ENCODE data around the gene SSBP4.
"Not testable (repeated sequence)": the region's sequence is repeated elsewhere in the genome, so short reads cannot be mapped to it uniquely, and the experiment has no call there.

Gene SSBP4

DNA sequence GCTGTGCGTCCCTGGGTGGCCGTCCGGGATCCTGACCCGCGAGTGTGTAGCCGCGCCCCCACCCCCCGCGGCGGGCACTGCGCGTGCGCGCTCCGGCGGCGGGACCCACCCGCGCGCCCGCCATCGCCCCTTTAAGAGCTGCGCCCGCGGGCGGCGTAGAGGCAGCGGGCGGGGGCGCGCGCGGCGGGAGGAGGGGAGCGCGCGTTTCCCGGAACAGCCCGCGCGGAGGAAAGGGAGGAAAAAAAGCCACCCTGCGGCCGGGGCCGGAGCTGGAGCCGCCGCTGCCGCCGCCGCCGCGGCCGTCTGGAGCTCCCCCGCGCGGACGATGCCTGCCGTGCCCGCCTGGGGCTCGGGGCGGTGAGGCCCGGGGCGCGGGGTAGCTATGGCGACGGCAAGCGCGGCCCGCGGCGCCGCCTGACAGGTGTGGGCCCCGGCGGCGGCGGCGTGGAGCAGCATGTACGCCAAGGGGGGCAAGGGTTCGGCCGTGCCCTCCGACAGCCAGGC is at the start of gene SSBP4:
Gene SSBP4, plus strand, starts transcription at position 204 of the 504 bp plus-strand sequence. Its CDS starts 251 bp downstream, at position 455.
- peak; percentile 89 for DNase-seq

DNA sequence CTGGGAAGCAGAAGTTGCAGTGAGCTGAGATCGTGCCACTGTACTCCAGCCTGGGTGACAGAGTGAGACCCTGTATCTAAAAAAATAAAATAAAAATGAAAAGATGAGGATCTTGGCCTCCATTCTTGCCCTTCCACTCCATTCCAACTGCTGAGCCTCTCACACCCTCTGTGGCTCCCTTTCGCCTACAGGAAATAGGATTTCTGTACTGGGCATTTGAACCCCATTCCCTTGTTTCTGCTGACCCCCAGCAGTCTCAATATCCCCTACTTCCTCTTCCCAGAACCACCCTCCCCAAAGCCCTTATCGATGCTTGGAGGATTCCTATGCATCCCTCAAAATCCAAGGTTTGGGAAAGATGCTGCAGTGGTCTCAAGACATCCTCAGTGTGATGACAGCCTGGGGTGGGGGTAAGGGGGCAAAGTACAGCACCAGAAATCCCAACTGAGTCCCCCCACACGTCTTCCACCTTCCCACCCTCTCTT is 45.7 kb upstream of the SSBP4 start:
- no peak for DNase-seq

DNA sequence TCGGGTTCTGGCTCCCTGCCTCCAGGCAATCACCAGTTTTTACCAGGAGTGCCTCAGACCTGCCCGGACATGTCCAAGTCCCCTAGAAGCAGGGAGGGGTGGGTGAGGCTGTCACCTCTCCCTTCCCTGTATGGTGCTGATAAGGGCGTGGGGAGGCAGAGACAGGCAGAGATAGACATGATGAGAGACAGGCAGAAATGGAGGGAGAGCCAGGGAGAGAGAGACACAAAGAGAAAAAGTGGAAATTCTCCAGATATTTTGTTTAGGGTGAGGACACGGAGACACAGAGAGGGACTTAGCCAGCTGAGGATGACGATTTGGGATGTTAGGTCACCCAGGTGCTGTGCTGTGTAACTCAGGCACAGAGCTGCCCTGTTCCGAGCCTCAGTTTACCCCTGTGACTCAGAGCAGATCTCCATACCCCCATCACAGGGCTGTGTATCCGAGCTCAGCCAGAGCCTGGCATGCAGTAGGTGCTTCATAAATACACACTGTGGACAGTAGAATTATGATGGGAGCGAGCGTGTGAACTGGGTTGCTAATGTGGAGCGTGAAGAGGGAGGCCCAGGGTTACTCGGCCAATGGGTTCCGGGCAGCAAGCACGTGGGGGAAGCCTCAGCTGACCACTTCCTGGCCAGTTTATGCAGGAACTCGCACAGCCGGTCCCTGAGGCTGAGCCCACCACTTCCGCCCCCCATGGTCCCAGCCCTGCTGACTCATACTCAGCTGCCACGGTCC is 45.1 kb upstream of the SSBP4 start:
- DNase-seq: peak; percentile 97

DNA sequence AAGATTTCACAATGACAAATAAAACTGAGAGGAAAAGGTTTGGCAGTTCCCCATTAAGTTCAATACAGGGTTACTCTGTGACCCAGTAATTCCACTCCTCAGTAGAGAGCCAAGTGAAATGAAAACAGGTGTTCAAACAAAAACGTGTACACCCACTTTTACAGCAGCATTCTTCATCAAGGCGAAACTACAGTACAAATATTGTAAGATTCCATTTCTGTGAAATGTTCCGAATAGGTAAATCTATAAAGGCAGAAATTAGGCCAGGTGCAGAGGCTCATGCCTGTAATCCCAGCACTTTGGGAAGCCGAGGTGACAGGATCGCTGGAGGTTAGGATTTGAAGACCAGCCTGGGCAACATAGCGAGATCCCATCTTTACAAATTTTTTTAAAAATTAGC is 42.2 kb upstream of the SSBP4 start:
- peak; percentile 92 for DNase-seq

DNA sequence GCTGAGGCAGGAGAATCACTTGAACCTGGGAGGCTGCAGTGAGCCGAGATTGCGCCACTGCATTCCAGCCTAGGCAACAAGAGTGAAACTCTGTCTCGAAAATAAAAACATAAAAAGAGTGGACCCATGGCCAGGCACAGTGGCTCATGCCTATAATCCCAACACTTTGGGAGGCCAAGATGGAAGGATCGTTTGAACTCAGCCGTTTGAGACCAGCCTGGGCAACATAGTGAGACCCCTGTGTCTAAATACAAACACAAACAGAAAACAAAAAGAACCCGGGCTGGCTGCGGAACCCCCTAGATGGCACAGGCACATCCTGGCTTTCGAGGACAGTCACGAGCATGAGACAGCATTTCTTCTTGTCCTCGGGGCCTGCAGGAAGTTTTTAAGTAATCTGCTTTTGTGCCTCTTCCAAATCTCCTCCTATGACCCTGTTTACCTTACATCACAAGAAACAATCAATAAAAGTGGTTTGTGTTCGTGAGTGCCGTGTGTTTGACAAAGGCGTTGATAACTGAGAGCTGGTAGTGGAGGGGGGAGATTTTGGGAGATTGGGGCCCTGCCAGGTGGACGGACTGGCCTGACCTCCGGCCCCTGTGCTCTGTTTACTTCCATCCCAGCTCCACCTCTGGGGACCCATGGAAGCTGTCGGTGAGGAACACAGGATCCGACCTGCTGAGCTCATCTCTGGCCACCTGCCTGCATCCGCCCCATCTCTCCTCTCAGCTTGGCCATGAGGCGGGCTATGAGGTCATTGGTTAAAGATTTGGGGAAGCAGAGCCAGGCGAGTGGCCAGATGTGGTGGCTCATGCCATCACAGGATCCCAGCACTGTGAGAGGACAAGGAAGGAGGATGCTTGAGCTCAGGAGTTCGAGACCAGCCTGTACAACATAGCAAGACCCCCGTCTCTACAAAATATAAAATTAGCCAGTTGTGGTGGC is 39.1 kb upstream of the SSBP4 start:
- DNase-seq: peak; percentile 98

DNA sequence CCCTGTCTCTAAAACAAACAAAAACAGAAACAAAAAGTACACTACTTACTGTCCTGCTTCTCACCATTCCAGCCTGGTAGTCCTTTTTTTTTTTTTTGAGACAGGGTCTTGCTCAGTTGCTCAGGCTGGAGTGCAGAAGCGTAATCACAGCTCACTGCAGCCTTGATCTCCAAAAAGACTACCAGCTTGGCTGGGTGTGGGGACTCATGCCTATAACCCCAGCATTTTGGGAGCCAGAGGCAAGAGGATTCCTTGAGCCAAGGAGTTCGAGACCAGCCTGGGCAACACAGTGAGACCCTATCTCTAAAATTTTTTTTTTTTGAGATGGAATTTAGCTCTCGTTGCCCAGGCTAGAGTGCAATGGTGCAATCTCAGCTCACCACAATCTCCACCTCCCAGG is 38.4 kb upstream of the SSBP4 start:
- DNase-seq: no peak

DNA sequence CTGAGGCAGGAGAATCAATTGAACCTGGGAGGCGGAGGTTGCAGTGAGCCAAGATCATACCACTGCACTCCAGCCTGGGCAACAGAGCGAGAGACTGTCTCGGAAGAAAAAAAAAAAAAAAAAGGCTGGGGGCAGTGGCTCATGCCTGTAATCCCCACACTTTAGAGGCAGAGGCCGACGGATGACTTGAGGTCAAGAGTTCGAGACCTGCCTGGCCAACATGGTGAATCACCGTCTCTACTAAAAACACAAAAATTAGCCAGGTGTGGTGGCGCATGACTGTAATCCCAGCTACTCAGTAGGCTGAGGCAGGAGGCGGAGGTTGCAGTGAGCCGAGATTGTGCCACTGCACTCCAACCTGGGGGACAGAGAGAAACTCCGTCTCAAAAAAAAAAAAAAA is 35.6 kb upstream of the SSBP4 start:
- DNase-seq: not testable (repeated sequence)

DNA sequence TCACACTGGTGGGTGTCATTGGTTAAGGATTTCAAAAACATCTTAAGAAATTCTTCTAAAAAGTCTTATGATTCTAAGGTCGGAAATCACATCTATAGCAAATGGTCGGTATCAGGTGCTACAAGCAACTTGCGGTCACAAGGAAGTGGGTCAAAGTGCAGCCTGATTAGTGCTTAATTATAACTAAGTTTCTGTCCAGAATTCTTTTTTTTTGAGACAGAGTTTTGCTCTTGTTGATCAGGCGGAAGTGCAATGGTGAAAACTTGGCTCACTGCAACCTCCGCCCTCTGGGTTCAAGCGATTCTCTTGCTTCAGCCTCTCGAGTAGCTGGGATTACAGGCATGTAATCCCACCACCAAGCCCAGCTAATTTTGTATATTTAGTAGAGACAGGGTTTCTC is 34.4 kb upstream of the SSBP4 start:
- no peak for DNase-seq

DNA sequence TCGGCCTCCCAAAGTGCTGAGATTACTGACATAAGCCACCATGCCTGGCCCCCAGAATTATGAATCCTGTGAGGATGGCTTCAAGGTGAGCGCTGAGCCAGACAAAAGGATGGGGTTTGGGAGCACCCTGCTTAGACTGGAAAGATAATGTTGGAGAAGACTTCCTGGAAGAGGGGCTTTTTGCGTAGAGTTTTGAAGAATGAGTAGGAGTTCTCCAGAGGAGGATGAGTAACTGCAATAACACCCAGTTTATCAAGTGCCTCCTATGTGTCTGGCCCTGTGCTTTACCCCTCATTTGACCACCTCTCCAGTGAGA is 33.9 kb upstream of the SSBP4 start:
- DNase-seq: no peak

DNA sequence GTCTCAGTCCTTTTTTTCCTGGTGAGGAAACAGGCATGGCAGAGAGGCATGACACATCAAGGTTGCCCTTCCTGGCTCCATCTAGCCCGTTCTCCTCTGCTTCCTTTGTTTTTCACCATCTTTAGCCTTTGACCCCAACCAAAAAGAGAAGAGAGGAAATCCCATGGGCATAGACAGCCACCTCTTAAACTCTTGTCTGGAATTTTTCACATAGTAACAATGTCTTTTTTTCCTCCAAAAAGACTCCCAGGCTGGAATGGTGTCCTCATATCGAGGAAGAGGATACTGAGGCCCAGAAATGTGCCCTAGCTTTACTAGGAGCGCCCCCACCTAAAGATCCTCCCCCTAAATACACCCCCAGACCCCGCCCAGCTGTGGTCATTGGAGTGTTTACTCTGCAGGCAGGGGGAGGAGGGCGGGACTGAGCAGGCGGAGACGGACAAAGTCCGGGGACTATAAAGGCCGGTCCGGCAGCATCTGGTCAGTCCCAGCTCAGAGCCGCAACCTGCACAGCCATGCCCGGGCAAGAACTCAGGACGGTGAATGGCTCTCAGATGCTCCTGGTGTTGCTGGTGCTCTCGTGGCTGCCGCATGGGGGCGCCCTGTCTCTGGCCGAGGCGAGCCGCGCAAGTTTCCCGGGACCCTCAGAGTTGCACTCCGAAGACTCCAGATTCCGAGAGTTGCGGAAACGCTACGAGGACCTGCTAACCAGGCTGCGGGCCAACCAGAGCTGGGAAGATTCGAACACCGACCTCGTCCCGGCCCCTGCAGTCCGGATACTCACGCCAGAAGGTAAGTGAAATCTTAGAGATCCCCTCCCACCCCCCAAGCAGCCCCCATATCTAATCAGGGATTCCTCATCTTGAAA is 33.3 kb upstream of the SSBP4 start, which contains the start of gene GDF15:
Gene GDF15, plus strand, starts transcription at position 484 of the 868 bp plus-strand sequence. Its CDS starts 32 bp downstream, at position 516.
- DNase-seq: peak; percentile 90

DNA sequence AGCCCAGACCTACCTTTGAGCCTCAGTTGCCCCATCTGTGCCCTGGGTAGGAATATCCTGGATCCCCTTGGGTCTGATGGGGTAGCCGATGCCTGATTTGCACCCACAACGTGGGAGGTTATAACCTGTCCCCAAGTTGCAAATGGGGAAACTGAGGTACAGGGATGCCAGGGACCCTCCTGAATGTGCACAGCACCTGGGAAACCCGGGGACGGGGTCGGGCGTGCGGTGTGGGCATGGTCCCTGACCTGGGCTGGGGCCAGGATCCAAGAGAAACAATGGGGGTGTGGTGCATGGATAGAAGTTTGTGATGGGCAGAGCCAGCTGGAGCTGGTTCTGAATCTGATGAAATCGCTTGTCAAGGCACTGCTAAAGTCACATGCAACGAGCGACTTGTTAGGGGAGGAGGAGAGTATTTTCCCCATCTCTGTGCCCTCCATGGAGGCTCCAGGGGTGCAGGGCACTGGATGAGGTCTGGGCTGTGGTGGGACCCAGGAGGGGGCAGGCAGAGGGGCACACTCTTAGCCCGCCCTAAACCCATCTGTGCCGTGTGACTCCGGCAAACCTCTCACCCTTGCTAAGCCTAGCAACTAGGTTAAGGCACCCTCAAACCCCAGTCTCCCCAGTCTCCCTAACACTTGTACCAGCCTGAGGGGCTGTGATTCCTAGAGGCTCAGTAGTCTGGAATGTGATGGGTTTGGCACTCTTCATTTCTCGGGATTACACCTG is 32.5 kb upstream of the SSBP4 start:
- peak; percentile 64 for DNase-seq

DNA sequence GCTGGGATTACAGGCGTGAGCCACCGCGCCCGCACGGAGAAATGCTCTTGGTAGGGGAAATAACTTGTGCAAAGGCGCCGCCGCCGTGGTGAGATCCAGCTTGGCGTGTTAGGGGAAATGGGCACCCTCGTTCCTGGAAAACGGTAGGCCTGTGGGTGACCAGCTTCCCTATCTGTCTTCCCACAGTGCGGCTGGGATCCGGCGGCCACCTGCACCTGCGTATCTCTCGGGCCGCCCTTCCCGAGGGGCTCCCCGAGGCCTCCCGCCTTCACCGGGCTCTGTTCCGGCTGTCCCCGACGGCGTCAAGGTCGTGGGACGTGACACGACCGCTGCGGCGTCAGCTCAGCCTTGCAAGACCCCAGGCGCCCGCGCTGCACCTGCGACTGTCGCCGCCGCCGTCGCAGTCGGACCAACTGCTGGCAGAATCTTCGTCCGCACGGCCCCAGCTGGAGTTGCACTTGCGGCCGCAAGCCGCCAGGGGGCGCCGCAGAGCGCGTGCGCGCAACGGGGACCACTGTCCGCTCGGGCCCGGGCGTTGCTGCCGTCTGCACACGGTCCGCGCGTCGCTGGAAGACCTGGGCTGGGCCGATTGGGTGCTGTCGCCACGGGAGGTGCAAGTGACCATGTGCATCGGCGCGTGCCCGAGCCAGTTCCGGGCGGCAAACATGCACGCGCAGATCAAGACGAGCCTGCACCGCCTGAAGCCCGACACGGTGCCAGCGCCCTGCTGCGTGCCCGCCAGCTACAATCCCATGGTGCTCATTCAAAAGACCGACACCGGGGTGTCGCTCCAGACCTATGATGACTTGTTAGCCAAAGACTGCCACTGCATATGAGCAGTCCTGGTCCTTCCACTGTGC is 30.9 kb upstream of the SSBP4 start:
- DNase-seq: peak; percentile 83

DNA sequence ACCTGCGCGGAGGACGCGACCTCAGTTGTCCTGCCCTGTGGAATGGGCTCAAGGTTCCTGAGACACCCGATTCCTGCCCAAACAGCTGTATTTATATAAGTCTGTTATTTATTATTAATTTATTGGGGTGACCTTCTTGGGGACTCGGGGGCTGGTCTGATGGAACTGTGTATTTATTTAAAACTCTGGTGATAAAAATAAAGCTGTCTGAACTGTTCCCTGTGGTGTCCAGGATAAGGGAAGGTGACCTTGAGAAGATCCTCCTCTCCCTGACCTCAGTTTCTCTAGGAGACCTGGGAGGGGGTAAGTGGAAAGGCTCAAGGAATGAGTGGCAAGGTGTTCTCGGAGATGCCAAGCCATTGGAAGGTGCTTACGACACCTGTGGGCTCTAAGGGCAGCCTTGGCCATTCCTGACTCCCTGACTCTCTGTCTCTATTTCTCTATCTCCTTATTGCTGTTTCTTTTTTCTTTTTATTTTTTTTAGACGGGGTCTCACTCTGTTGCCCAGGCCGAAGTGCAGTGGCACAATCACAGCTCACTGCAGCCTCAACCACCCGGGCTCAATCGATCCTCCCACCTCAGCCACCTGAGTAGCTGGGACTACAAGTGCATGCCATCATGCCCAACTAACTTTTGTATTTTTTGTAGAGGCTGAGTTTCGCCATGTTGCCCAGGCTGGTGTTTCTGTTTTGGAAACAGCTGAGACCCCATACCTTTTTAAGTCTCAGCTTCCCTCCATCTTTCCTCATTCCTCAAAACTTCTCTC is 30.1 kb upstream of the SSBP4 start:
- DNase-seq: no peak

DNA sequence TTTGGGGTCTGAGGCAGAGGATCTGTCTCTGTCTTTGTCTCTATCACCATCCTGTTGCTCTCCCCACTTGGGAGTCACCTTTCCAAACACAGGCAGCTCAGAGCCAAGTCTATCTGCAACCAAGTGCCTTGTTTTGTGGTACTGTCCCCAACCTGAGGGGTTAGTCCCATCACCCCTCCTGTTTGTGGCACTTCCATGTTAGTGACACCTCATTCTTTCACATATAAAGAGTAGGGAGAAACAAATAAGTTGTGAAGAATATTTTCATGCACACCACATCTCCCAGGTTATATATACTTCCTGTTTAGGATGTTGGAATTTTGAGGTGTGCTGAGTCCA is 29.5 kb upstream of the SSBP4 start:
- DNase-seq: no peak

DNA sequence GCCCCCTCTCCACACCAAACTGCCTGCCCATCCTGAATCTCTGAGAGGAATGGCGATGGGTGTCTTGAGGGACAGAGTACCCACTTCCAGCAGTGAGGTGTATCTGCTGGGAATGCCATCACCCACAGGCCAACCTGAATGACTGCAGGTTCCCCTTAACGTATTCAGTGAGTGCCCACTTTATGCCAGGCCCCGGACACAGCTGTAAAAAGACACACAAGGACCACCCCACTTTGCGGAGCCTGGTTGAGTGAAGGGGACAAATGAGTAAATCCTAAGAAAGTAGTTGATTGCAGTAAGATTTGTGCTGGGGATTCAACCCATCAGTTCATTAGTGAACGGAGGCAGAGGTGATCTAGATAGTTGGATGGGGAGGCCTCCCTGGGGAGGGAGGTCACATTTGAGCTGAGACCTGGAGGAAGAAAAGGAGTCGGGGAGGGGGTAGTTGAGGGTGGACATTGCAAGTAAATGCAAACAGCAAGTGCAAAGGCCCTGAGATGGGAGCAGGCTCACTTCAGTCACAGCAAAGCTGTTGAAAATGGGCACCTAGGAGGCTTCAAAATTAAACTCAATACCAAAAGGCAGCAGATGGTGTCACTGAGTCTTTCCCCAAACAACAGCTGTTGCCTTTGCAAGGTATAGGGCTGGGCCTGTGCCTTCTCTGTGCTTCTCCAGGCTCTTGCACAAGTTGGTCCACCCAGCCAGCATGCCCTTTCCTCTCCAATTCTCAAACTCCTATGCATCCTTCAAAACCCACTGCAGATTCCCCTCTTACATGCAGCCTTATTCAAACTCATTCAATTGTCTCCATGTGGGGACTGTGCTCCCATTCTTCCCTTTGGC is 28.9 kb upstream of the SSBP4 start:
- peak; percentile 41 for DNase-seq

DNA sequence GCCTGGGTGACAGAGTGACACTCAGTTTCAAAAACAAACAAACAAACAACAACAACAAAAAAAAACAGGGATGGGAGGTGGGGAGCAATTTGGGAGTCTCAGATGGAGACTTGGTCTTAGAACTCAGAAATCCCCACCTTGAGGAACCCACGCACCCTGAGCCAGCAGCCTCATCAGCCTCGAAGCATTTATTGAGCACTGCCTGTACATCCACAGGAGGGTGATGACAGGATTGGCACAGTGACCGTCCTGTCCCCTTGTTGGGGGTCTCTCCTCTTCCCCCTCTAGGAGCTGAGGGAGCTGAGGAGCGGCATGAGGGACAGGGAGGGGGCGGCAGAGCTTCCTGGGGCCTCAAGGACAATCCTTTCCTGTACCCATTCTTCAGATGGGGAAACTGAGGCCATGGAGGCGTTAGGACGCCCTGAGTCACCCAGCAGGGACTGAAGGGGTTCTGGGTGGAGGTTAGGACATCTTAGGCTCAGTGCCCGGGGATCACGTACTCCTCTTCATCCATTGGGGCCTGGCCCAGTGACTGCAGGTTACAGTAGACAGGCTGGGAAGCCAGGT is 27.6 kb upstream of the SSBP4 start:
- no peak for DNase-seq

DNA sequence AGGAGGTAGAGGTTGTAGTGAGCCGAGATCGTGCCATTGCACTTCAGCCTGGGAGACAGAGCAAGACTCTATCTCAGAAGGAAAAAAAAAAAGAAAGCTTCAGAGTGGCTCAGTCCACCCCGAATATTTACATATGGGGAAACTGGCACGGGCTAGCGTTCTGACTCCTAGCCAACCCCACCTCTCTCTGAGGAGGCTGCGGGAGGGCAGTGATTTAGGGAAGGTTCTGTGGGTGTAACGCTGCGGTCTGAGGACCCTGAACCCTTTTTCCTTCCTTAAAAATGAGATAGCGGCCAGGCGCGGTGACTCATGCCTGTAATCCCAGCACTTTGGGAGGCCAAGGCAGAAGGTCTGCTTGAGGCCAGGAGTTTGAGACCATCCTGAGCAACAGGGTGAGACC is 26.8 kb upstream of the SSBP4 start:
- DNase-seq: no peak

DNA sequence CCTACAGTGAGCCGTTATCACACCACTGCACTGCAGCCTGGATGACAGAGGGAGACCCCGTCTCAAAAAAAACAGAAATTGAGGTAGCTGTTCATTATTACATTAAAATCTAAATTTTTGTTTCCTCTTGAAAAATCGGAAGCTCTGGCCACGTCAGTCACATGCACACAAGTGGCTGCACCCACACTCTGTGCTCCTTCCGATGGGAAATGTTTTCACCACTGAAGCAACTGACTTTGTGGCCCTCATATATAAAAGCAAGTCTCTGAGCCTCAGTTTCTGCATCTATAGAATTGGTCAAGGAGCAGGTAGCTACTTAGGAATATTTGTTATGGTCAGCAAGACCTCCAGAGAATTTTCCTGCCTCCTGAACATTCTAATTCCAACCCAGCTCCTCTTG is 26.3 kb upstream of the SSBP4 start:
- no peak for DNase-seq

DNA sequence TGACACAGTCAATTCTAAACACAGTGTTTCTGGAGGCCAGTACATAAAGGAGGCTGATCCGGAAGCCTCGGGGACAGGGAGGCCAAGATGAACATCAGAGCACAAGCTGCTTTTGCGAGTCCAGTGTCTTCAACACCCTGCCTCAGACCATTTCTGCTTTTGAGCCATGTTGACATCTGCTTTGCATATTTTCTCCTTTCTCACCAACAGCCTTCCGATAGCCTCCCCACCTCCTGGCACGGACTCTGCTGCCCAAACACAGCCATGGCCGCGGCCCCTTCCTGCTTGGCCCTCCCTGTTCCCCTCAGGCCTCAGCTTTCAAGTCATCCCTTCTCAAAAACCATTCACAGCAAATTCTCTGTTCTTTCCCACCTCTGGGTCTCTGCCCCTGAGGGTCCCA is 25.4 kb upstream of the SSBP4 start:
- DNase-seq: no peak

Data from DMS53 (cell line).